Spinal cord (tissue), 10 donors: Measurements from ENCODE around the gene BMERB1. TPM values are rescaled to one million over a fixed set of nuclear protein-coding genes. Genes with fewer than 3 reads are reported as not detected.
A peak's percentile ranks its signal among the peaks of the same experiment; 100 is the strongest.
"Not testable (repeated sequence)": the region's sequence is repeated elsewhere in the genome, so short reads cannot be mapped to it uniquely, and the experiment has no call there.

Source experiments
- DNase-seq, 6 donors: peaks; one replicate each; pipeline versions ENCODE4 v3.0.0 to v3.0.0-alpha.2; 2013 to 2015; ENCODE audit warnings: low spot score in 6 of 6, low read depth in 4 of 6
- H3K27ac ChIP-seq: one replicate; pipeline ENCODE4 v1.5.1; 2013; ENCODE audit warnings: low read depth, low read length, control low read depth
- H3K27me3 ChIP-seq: one replicate; pipeline ENCODE4 v1.6.1; 2013; ENCODE audit warnings: low read length; ENCODE audit not compliant: control insufficient read depth, insufficient read depth
- H3K36me3 ChIP-seq: one replicate; pipeline ENCODE4 v1.6.1; 2013; ENCODE audit warnings: low read length; ENCODE audit not compliant: control insufficient read depth, insufficient read depth
- H3K4me1 ChIP-seq: one replicate; pipeline ENCODE4 v1.6.1; 2013; ENCODE audit warnings: low read length; ENCODE audit not compliant: control insufficient read depth, insufficient read depth
- H3K4me3 ChIP-seq: one replicate; pipeline ENCODE4 v1.5.1; 2013; ENCODE audit warnings: low read depth, low read length, control low read depth
- H3K9me3 ChIP-seq: one replicate; pipeline ENCODE4 v1.6.1; 2013; ENCODE audit warnings: low read length; ENCODE audit not compliant: control insufficient read depth, insufficient read depth
- WGBS: methylation state at CpG from one replicate; pipeline ENCODE4 v1.1.5; 2013; ENCODE audit warnings: missing lambda C conversion rate; ENCODE audit not compliant: insufficient coverage; 5-methylcytosine and 5-hydroxymethylcytosine counted together
- polyA plus RNA-seq, 2 donors: library from polyadenylated mRNA; unstranded; fragments of 120-200 nt; gene quantifications; one replicate each; pipeline ENCODE4 v1.2.1, GENCODE V29; 2013; ENCODE audit not compliant: insufficient read length in 2 of 2
- total RNA-seq, 2 donors: library from RNA; depleted of rRNA in 1 of 2; stranded (reverse); fragments of 120-200 nt in 1 of 2; fragments of >200 nt in 1 of 2; gene quantifications; one replicate each; pipeline versions ENCODE4 v1.2.3 to v1.2.4, GENCODE V29; 2013 to 2014
- donor health status: healthy.

Gene BMERB1
- total and polyA plus RNA-seq, 4 donors: 70.7 to 266 (median 177) TPM

DNA sequence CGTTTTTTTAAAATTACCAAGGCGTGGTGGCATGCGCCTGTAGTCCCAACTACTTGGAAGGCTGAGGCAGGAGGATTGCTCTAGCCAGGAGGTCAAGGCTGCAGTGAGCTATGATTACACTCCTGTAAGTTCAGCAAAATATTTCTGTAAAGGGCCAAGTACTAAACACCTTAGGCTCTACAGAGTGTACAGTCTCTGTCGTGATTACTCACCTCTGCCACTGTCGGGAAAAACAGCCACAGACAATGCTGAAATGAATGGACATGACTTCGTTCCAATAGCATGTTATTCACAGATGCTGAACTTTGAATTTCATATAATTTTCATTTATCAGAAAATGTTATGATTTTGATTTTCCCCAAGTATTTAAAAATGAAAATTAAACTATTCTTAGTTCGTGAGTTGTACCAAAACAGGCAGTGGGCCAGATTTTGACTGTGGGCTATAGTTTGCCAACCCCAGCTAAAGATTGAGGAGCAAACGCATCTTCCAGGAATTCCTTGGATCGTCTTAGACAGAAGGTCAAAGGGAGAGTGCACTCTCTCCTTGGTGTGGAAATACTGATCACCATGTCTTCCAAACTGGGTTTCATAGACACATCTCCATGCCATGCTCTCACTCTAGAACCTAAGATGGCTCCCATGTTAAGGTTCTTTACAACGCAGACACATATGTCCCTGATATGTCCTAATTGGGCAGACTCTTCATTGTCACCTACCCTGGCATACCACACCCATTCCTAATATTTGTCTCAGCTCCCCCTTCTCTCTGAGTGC is 119.1 kb downstream of the BMERB1 start:
- Histone ChIP-seq H3K4me1 (peaks cover 10% of the 10 kb centered on the region), H3K27ac (no peak overlapping the region)
- 82% methylated on average over 6 of the region's 10 CpGs for WGBS

DNA sequence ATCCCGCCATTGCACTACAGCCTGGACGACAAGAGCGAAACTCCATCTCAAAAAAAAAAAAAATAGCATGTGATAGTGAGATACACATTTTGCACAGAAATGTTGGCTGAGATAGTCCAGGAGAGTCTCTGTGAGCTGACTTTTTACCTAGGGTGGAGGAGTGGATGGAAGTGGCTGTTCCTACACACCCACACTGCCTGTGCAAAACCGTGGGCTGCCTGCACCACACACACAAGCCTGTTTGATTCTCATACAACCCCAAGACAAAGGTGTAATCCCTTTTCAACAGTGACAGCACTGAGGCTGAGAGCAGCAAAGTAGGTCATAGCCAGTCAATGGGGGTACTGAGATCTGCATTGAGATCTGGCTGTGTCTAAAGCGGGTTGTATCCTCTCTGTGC is 121.7 kb downstream of the BMERB1 start:
- Histone ChIP-seq H3K4me3 (no peak overlapping the region), H3K27ac (no peak overlapping the region), H3K36me3 (no peaks in the 10 kb centered on the region), H3K27me3 (no peaks in the 10 kb centered on the region), H3K4me1 (no peaks in the 10 kb centered on the region), H3K9me3 (no peaks in the 10 kb centered on the region)
- DNase-seq: no peak
- 94% methylated on average over 3 of the region's 5 CpGs for WGBS

More for the DNA sequence above, 119.1 kb downstream of the BMERB1 start:
- DNase-seq: no peak
- H3K9me3 ChIP-seq: no peaks in the 10 kb centered on the region
- no peaks in the 10 kb centered on the region for H3K36me3 ChIP-seq
- no peaks in the 10 kb centered on the region for H3K27me3 ChIP-seq
- no peak overlapping the region for H3K4me3 ChIP-seq

- no peaks in the 10 kb centered on the region for H3K4me1 ChIP-seq
- no peaks in the 10 kb centered on the region for H3K27me3 ChIP-seq
- H3K36me3 ChIP-seq: no peaks in the 10 kb centered on the region
- no peak for DNase-seq
- H3K9me3 ChIP-seq: no peaks in the 10 kb centered on the region
- H3K27ac ChIP-seq: no peak overlapping the region
- 81% methylated on average over 5 of the region's 6 CpGs for WGBS
- H3K4me3 ChIP-seq: no peak overlapping the region
Measured at GRCh38 chr16:15557258-15557657, 122.9 kb downstream of the BMERB1 start.

DNA sequence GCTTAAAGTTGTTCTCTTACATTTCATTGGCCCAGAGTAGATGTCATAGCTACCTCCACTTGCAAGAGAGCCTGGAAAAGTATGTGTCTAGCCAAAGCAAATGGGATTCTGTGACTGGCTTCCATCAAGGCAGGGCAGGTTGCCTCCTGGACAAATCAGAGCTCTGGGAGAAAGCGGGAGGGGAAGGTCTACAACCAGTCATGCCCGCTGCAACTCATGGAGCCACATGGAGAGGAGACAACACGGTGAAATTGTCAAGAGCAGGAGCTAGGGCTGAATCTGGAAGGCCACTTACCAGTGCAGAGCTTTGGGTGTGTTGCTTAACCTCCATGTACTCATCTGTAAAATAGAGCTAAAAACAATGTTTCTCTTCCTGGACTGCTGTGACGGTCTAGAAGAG is 124.8 kb downstream of the BMERB1 start:
- DNase-seq: no peak
- no peaks in the 10 kb centered on the region for H3K36me3 ChIP-seq
- no peaks in the 10 kb centered on the region for H3K9me3 ChIP-seq
- 97% methylated on average over 4 of the region's 4 CpGs for WGBS
- no peak overlapping the region for H3K4me3 ChIP-seq
- H3K27ac ChIP-seq: no peak overlapping the region
- no peaks in the 10 kb centered on the region for H3K4me1 ChIP-seq
- no peaks in the 10 kb centered on the region for H3K27me3 ChIP-seq

- Histone ChIP-seq H3K27me3 (no peaks in the 10 kb centered on the region), H3K4me1 (no peaks in the 10 kb centered on the region), H3K36me3 (peaks cover 10% of the 10 kb centered on the region), H3K4me3 (no peak overlapping the region), H3K9me3 (no peaks in the 10 kb centered on the region), H3K27ac (no peak overlapping the region)
- peak in 1 of 6 donors; percentile 82 for DNase-seq
- 42% methylated on average over 4 of the region's 7 CpGs for WGBS
Measured at GRCh38 chr16:15564604-15565339, 130.4 kb downstream of the BMERB1 start.

DNA sequence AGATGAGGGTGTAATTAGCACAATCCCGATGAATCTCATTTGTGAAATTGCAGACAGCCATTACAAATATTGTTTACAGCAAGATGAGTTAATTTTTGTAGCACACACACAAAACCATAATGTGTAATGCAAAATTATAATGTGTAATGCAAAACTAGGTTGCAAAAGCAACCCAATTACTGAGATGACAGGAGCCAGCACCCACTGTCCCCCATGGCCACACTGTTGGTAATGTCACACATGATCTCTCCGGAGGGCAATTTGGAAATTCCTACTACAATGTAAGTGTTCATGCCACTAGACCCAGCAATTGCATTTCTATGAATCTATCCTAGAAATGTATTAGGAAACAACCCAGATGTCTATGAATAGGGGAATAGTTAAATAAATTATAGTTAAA is 131.7 kb downstream of the BMERB1 start:
- H3K4me3 ChIP-seq: no peak overlapping the region
- no peaks in the 10 kb centered on the region for H3K27me3 ChIP-seq
- no peak for DNase-seq
- no peak overlapping the region for H3K27ac ChIP-seq
- H3K4me1 ChIP-seq: no peaks in the 10 kb centered on the region
- no CpG with 5 or more reads among the region's 2 CpGs for WGBS
- no peaks in the 10 kb centered on the region for H3K9me3 ChIP-seq
- H3K36me3 ChIP-seq: peaks cover 10% of the 10 kb centered on the region

- H3K4me1 ChIP-seq: no peaks in the 10 kb centered on the region
- 98% methylated on average over 4 of the region's 5 CpGs for WGBS
- H3K27ac ChIP-seq: no peak overlapping the region
- no peaks in the 10 kb centered on the region for H3K27me3 ChIP-seq
- no peak overlapping the region for H3K4me3 ChIP-seq
- DNase-seq: no peak
- H3K9me3 ChIP-seq: no peaks in the 10 kb centered on the region
- H3K36me3 ChIP-seq: peaks cover 10% of the 10 kb centered on the region
Measured at GRCh38 chr16:15567823-15568222, 133.4 kb downstream of the BMERB1 start.

DNA sequence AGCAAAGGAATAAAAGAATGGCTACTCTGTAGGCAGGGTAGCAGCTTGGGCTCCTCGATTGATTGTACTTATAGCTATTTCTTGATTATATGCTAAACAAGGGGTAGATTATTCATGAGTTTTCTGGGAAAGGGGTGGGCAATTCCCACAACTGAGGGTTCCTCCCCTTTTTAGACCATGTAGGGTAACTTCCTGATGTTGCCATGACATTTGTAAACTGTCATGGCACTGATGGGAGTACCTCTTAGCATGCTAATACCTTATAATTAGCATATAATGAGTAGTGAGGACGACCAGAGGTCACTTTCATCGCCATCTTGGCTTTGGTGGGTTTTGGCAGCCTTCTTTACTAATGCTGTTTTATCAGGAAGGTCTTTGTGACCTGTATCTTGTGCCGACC is 136.3 kb downstream of the BMERB1 start:
- not testable (repeated sequence) for H3K9me3 ChIP-seq, H3K27me3 ChIP-seq, H3K4me3 ChIP-seq, H3K36me3 ChIP-seq, DNase-seq, H3K27ac ChIP-seq, H3K4me1 ChIP-seq
- WGBS: no CpG with 5 or more reads among the region's 4 CpGs

DNA sequence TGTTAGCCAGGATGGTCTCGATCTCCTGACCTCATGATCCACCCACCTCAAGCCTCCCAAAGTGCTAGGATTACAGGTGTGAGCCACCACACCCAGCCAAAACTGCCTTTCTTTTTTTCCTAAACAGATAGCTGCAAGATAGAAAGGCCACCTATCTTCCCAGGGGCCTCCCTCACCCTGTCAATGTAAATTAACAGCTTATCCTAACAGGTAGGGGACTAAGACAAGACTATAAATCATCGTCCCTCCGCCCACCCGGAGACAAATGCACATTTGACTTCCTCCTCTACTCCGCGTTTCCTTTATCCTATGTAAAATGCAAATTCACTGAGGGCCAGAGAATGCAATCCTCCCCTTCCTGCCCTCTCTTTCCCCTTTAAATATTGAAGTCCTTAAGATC is 137.2 kb downstream of the BMERB1 start:
- peaks cover 10% of the 10 kb centered on the region for H3K36me3 ChIP-seq
- WGBS: 78% methylated on average over 5 of the region's 6 CpGs
- no peak for DNase-seq

More for the DNA sequence above, 137.2 kb downstream of the BMERB1 start:
- no peaks in the 10 kb centered on the region for H3K4me1 ChIP-seq
- H3K4me3 ChIP-seq: no peak overlapping the region
- H3K9me3 ChIP-seq: no peaks in the 10 kb centered on the region
- H3K27ac ChIP-seq: no peak overlapping the region
- H3K27me3 ChIP-seq: no peaks in the 10 kb centered on the region
